Stomach (tissue), 9 donors: ENCODE measurements around the gene WDR89. TPM values are rescaled to one million over a fixed set of nuclear protein-coding genes. Genes with fewer than 3 reads are reported as not detected.
A peak's percentile ranks its signal among the peaks of the same experiment; 100 is the strongest.

ENCODE experiments used
- DNase-seq, 2 donors: peaks; one replicate each; pipeline versions ENCODE4 v3.0.0 to v3.0.0-alpha.2; 2013 to 2019
- H3K27ac ChIP-seq, 5 donors: fragments of 200-600 bp in 4 of 5; sonication (generic) in 4 of 5; one replicate each; pipeline ENCODE4 v1.5.1; 2013 to 2019; ENCODE audit warnings: mild to moderate bottlenecking in 1 of 5, moderate library complexity in 1 of 5
- H3K27me3 ChIP-seq, 3 donors: fragments of 200-600 bp; sonication (generic); one replicate each; pipeline ENCODE4 v1.5.1; 2017 to 2019; ENCODE audit warnings: mixed run types in 1 of 3
- H3K36me3 ChIP-seq, 4 donors: fragments of 200-600 bp; sonication (generic); 1 replicate in 3 of 4; 2 replicates in 1 of 4; pipeline ENCODE4 v1.5.1; 2016 to 2019
- H3K4me1 ChIP-seq, 4 donors: fragments of 200-600 bp; sonication (generic); one replicate each; pipeline ENCODE4 v1.5.1; 2016 to 2019
- H3K4me3 ChIP-seq, 4 donors: fragments of 200-600 bp; sonication (generic) in 3 of 4; one replicate each; pipeline ENCODE4 v1.5.1; 2016 to 2019; ENCODE audit warnings: mild to moderate bottlenecking in 1 of 4
- H3K9me3 ChIP-seq, 4 donors: fragments of 200-600 bp; sonication (generic); one replicate each; pipeline ENCODE4 v1.5.1; 2016 to 2019
- EP300 ChIP-seq: sonication (generic); formaldehyde crosslinking; IDR thresholded peaks from one replicate; pipeline ENCODE4 v1.6.1; 2017; ENCODE audit warnings: antibody characterized with exemption
- POLR2A ChIP-seq, 4 donors: fragments of 450-650 bp; IDR thresholded peaks; one replicate each; pipeline ENCODE4 v1.6.1; 2016; ENCODE audit warnings: antibody characterized with exemption in 4 of 4, control low read depth in 2 of 4, mild to moderate bottlenecking in 1 of 4, moderate library complexity in 1 of 4
- POLR2AphosphoS5 ChIP-seq, 3 donors: sonication (generic); formaldehyde crosslinking; IDR thresholded peaks; one replicate each; pipeline ENCODE4 v1.6.1; 2016; ENCODE audit warnings: antibody characterized with exemption in 3 of 3
- WGBS, 5 donors: extraction: QIAGEN DNeasy Blood & Tissue Kit in 3 of 5; methylation state at CpG; one replicate each; pipeline versions ENCODE4 v1.1.5 to v1.1.7; 2013 to 2018; 5-methylcytosine and 5-hydroxymethylcytosine counted together
- intact Hi-C: fragments of 100-400 bp; cut with DNase I; formaldehyde crosslinking; loops from one replicate; pipeline ENCODE4 v1.15.1; 2023; ENCODE audit warnings: low total_unique reads
- polyA plus RNA-seq, 3 donors: library from polyadenylated mRNA; stranded (reverse); fragments of 200-250 nt; gene quantifications; one replicate each; pipeline ENCODE4 v1.2.3, GENCODE V29; 2013
- total RNA-seq, 5 donors: library from RNA; depleted of rRNA; stranded (reverse); fragments of >200 nt; gene quantifications; one replicate each; pipeline versions ENCODE4 v1.1.0 to v1.2.3, GENCODE V29; 2014 to 2016
- TF ChIP-seq, protein P1 (sequence below), 7 experiments: fragments of 450-650 bp in 4 of 7; fragments of 200-600 bp in 3 of 7; sonication (generic) in 3 of 7; IDR thresholded peaks; one replicate each; pipeline ENCODE4 v1.5.1; 2016 to 2019; ENCODE audit warnings: antibody characterized with exemption in 7 of 7, control low read depth in 2 of 7, mild to moderate bottlenecking in 1 of 7
- donor health status: healthy with polysubstance abuse.
- donor health status: Bipolar disorder and iron deficiency.
- donor health status: healthy.

Gene WDR89
- total and polyA plus RNA-seq, 8 donors = 0.29 to 15.4 (median 4.1) TPM

- DNase-seq = peak in 1 of 2 donors; percentile 39
- WGBS, 5 donors = 40 to 59% (median 51%) methylated on average over 4 of the region's 4 CpGs
- Histone ChIP-seq H3K27ac (no peak overlapping the region), H3K9me3 (no peaks in the 10 kb centered on the region), H3K27me3 (no peaks in the 10 kb centered on the region), H3K4me3 (no peak overlapping the region), H3K36me3 (no peaks in the 10 kb centered on the region), H3K4me1 (no peaks in the 10 kb centered on the region)
- TF ChIP-seq POLR2A (IDR thresholded peaks at IDR 0.05) (no peak), EP300 (no peak), POLR2AphosphoS5 (IDR thresholded peaks at IDR 0.05) (no peak)
- TF ChIP-seq, protein P1, sequence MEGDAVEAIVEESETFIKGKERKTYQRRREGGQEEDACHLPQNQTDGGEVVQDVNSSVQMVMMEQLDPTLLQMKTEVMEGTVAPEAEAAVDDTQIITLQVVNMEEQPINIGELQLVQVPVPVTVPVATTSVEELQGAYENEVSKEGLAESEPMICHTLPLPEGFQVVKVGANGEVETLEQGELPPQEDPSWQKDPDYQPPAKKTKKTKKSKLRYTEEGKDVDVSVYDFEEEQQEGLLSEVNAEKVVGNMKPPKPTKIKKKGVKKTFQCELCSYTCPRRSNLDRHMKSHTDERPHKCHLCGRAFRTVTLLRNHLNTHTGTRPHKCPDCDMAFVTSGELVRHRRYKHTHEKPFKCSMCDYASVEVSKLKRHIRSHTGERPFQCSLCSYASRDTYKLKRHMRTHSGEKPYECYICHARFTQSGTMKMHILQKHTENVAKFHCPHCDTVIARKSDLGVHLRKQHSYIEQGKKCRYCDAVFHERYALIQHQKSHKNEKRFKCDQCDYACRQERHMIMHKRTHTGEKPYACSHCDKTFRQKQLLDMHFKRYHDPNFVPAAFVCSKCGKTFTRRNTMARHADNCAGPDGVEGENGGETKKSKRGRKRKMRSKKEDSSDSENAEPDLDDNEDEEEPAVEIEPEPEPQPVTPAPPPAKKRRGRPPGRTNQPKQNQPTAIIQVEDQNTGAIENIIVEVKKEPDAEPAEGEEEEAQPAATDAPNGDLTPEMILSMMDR (IDR thresholded peaks at IDR 0.05) = no peak
- intact Hi-C loops = no loop called here
Measured at GRCh38 chr14:63659726-63660125, 18.1 kb upstream of the WDR89 start.

DNA sequence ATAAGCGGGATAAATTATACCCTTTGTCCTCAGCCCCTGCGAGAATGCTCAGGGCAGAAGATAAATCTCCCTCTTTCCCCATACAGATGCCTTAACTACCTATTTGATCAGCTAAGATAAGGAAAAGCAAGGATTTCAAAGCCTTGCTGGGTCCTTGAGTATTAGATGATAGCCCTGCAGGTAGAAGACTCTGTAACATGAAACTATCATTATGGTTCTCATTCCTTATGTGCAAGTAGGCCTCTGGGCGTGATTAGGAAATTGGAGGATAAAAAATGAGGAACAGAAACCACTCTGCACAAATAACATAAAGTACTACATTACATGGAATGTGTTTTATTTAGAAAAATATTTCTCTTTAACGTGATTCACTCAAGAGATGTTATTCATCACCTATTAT lies 14.5 kb upstream of the WDR89 start:
- Histone ChIP-seq H3K27me3 (no peaks in the 10 kb centered on the region), H3K4me3 (no peak overlapping the region), H3K27ac (no peak overlapping the region), H3K9me3 (no peaks in the 10 kb centered on the region), H3K4me1 (no peaks in the 10 kb centered on the region), H3K36me3 (no peaks in the 10 kb centered on the region)
- no peak for DNase-seq
- TF ChIP-seq POLR2A (IDR thresholded peaks at IDR 0.05) (no peak), POLR2AphosphoS5 (IDR thresholded peaks at IDR 0.05) (no peak), EP300 (no peak)
- TF ChIP-seq, protein P1 (IDR thresholded peaks at IDR 0.05) = no peak
- intact Hi-C loops = no loop called here
- 87 to 92% (median 91%) methylated on average over 4 of the region's 4 CpGs for WGBS, 5 donors

- 79 to 85% (median 79%) methylated on average over 2 of the region's 2 CpGs for WGBS, 5 donors
Measured at GRCh38 chr14:63654936-63655335, 13.3 kb upstream of the WDR89 start.

GRCh38 chr14:63654346-63654745 lies 12.7 kb upstream of the WDR89 start:
- WGBS, 5 donors = 91 to 100% (median 97%) methylated on average over 2 of the region's 2 CpGs
- intact Hi-C loops = no loop called here
- H3K36me3 ChIP-seq = no peaks in the 10 kb centered on the region
- no peaks in the 10 kb centered on the region for H3K27me3 ChIP-seq
- no peak for DNase-seq
- H3K4me3 ChIP-seq = no peak overlapping the region
- no peak overlapping the region for H3K27ac ChIP-seq
- TF ChIP-seq EP300 = no peak
- no peak for TF ChIP-seq POLR2A (IDR thresholded peaks at IDR 0.05)
- TF ChIP-seq, protein P1 (IDR thresholded peaks at IDR 0.05) = no peak
- TF ChIP-seq POLR2AphosphoS5 (IDR thresholded peaks at IDR 0.05) = no peak
- H3K9me3 ChIP-seq = no peaks in the 10 kb centered on the region
- H3K4me1 ChIP-seq = no peaks in the 10 kb centered on the region

More at GRCh38 chr14:63654936-63655335, 13.3 kb upstream of the WDR89 start:
- no peak overlapping the region for H3K4me3 ChIP-seq
- H3K27me3 ChIP-seq = no peaks in the 10 kb centered on the region
- H3K9me3 ChIP-seq = no peaks in the 10 kb centered on the region
- intact Hi-C loops = no loop called here
- no peak for DNase-seq
- TF ChIP-seq, protein P1 (IDR thresholded peaks at IDR 0.05) = no peak
- TF ChIP-seq POLR2A (IDR thresholded peaks at IDR 0.05) (no peak), POLR2AphosphoS5 (IDR thresholded peaks at IDR 0.05) (no peak), EP300 (no peak)
- H3K36me3 ChIP-seq = no peaks in the 10 kb centered on the region
- H3K27ac ChIP-seq = no peak overlapping the region
- no peaks in the 10 kb centered on the region for H3K4me1 ChIP-seq
